A673 (cell line): ENCODE results near the gene FES. TPM values are rescaled to one million over a fixed set of nuclear protein-coding genes. Genes with fewer than 3 reads are reported as not detected.

Experiments
- BruUV-seq: library from RNA; stranded (reverse); fragments of 400-500 nt; replicated peaks from 2 replicates; lab custom pipeline; 2021; lab: Mats Ljungman, UMichigan
- CTCF ChIA-PET: fragments of 300-600 bp; sonication (Branson Sonifier 250); formaldehyde crosslinking; loops from one replicate; lab custom pipeline; 2022; ENCODE audit warnings: antibody characterized with exemption; lab: Charles Lee
- POLR2A ChIA-PET: fragments of 300-600 bp; sonication (Branson Sonifier 250); formaldehyde crosslinking; loops from one replicate; lab custom pipeline; 2022; ENCODE audit warnings: antibody characterized with exemption; ENCODE audit not compliant: low non-redundant PET; lab: Charles Lee
- DNase-seq: peaks from one replicate; pipeline ENCODE4 v3.0.0-alpha.2; 2015; ENCODE audit warnings: low spot score
- H3K27ac ChIP-seq: fragments of 200-600 bp; sonication (generic); 2 replicates; pipeline ENCODE4 v1.5.1; 2016; ENCODE audit warnings: mixed run types, low read depth, mild to moderate bottlenecking, mixed read lengths, antibody characterized with exemption, low read length; ENCODE audit not compliant: poor library complexity, severe bottlenecking
- H3K27me3 ChIP-seq: fragments of 200-600 bp; sonication (generic); replicated peaks from 2 replicates; pipeline ENCODE4 v1.6.1; 2017; ENCODE audit warnings: mixed run types, low read depth, mild to moderate bottlenecking, mixed read lengths, antibody characterized with exemption, low read length; ENCODE audit not compliant: insufficient read depth, poor library complexity
- H3K36me3 ChIP-seq: fragments of 200-600 bp; sonication (generic); 2 replicates; pipeline ENCODE4 v1.6.1; 2016; ENCODE audit warnings: mixed run types, mild to moderate bottlenecking, mixed read lengths, antibody characterized with exemption, low read length; ENCODE audit not compliant: insufficient read depth, poor library complexity, severe bottlenecking
- H3K4me1 ChIP-seq: fragments of 200-600 bp; sonication (generic); 2 replicates; pipeline ENCODE4 v1.6.1; 2017; ENCODE audit warnings: mixed run types, mild to moderate bottlenecking, mixed read lengths, antibody characterized with exemption, low read length; ENCODE audit not compliant: insufficient read depth, poor library complexity, severe bottlenecking
- H3K4me3 ChIP-seq: fragments of 200-600 bp; sonication (generic); 2 replicates; pipeline ENCODE4 v1.5.1; 2016; ENCODE audit warnings: low read depth, mixed run types, mild to moderate bottlenecking, mixed read lengths, low read length; ENCODE audit not compliant: poor library complexity, severe bottlenecking
- H3K9me3 ChIP-seq: fragments of 200-600 bp; sonication (generic); 2 replicates; pipeline ENCODE4 v1.6.1; 2016; ENCODE audit warnings: mixed run types, low read depth, mild to moderate bottlenecking, mixed read lengths, antibody characterized with exemption, low read length; ENCODE audit not compliant: poor library complexity, severe bottlenecking
- EZH2 ChIP-seq: fragments of 200-600 bp; sonication (generic); IDR thresholded peaks from 2 replicates; pipeline ENCODE4 v1.6.1; 2017; ENCODE audit warnings: borderline replicate concordance, low read depth, mild to moderate bottlenecking, mixed read lengths, antibody characterized with exemption, low read length; ENCODE audit not compliant: poor library complexity, severe bottlenecking
- intact Hi-C: fragments of 100-400 bp; cut with micrococcal nuclease; formaldehyde crosslinking; loops from one replicate; pipeline ENCODE4 v1.10.0; 2022; ENCODE audit not compliant: unreplicated experiment
- total RNA-seq: library from RNA; stranded (reverse); gene quantifications from 2 replicates; pipeline ENCODE4 v1.2.3, GENCODE V29; 2021
- TF ChIP-seq, protein P1 (sequence below): fragments of 300-800, 200-600 bp; sonication (generic); conservative IDR thresholded peaks from 2 replicates; pipeline ENCODE4 v1.5.1; 2017; ENCODE audit warnings: low read depth, mild to moderate bottlenecking, antibody characterized with exemption, low read length, moderate library complexity, mixed read lengths

FES gene
- total RNA-seq, 1 experiment from 2014 or later, result 3.8 TPM

DNA sequence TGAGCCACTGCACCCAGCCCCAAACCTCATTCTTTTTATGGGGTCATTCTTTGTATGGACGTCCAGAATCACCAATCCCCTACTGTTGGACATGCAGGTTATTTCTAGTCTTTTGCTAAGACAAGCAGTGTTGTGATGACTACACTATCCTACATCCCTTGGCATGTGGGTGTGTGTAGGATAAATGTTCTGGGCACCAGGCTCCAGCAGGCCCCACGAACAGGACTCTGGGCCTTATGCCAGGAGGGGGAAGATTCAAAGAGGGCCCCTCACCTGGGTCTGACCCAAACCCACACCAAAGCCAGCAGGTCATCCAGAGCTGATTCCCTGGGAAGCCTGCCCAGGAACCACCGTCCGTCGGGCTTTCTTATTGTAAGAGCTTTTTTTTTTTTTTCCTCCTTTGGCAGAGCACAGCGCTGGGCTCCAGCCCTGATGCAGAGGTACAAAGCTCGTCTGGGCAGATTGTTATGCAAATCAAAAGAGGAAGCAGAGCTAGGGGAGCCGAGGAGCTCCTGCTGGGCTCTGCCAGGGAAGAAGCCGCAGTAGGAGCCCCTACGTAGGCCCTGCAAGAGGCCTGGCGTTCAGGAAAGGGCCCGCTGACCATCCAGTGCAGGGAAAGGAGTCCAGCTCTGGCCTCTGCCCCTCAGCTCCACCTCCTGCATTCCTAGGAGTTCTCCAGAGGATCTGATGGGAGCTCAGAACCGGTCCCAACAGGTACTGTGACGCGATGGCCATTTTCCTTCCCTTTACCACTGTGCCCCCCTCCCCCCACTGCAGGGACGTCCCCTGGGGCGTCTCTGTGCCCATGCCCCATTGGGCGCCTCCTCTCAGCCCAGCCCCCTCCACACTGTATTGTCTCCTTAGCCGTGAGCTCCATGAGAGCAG, 44.9 kb upstream of the FES start:
- intact Hi-C loops, result loop anchor here (2.0 kb wide), 1 partner anchor 31 kb away; no protein-coding TSS in a partner anchor
- DNase-seq, result peak; percentile 93
- no peaks in the 10 kb centered on the region for H3K27me3 ChIP-seq
- peaks cover 16% of the 10 kb centered on the region for H3K4me1 ChIP-seq
- no peaks in the 10 kb centered on the region for H3K9me3 ChIP-seq
- H3K4me3 ChIP-seq, result peak overlapping the region; percentile 3
- ChIA-PET POLR2A (interaction anchor here (0.6 kb wide), 2 partner anchors 13 to 64 kb away, joined by 3 to 8 read pairs; partner anchors contain the start of gene MAN2A2), CTCF (interaction anchor here (0.5 to 1.1 kb wide), 3 partner anchors 56 to 163 kb away, joined by 3 to 4 read pairs (median 3); no protein-coding TSS in a partner anchor)
- TF ChIP-seq EZH2, result no peak
- TF ChIP-seq, protein P1, sequence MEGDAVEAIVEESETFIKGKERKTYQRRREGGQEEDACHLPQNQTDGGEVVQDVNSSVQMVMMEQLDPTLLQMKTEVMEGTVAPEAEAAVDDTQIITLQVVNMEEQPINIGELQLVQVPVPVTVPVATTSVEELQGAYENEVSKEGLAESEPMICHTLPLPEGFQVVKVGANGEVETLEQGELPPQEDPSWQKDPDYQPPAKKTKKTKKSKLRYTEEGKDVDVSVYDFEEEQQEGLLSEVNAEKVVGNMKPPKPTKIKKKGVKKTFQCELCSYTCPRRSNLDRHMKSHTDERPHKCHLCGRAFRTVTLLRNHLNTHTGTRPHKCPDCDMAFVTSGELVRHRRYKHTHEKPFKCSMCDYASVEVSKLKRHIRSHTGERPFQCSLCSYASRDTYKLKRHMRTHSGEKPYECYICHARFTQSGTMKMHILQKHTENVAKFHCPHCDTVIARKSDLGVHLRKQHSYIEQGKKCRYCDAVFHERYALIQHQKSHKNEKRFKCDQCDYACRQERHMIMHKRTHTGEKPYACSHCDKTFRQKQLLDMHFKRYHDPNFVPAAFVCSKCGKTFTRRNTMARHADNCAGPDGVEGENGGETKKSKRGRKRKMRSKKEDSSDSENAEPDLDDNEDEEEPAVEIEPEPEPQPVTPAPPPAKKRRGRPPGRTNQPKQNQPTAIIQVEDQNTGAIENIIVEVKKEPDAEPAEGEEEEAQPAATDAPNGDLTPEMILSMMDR, result no peak
- H3K36me3 ChIP-seq, result no peaks in the 10 kb centered on the region
- H3K27ac ChIP-seq, result peak overlapping the region; percentile 51
- no TSS peak for BruUV-seq

DNA sequence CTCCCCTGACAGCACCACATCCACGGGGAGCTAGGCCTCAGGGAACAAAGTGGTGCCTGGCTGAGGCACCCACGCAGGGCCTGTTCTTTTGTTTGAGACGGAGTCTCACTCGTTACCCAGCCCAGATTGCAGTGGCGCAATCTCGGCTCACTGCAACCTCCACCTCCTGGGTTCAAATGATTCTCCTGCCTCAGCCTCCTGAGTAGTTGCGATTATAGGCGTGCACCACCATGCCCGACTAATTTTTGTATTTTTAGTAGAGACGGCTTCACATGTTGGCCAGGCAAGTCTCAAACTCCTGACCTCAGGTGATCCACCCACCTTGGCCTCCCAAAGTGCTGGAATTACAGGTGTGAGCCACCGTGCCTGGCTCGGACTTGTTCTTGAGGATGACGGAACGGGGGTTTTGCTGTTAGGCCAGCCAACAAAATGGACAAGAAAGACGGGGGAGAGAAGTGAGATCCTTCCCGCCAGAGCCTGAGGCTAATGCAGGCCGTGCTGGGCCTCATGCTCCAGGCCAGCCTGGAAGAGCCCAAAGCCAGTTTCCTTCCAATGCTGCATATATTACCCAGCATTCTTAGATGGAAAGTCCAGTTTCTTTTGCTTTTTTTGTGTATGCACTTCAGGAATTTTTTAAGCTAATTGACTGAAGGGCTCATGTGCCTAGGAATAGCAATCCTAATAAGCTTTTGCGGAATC, 44.0 kb upstream of the FES start:
- DNase-seq, result no peak
- TF ChIP-seq EZH2, result no peak
- TF ChIP-seq, protein P1, result no peak

DNA sequence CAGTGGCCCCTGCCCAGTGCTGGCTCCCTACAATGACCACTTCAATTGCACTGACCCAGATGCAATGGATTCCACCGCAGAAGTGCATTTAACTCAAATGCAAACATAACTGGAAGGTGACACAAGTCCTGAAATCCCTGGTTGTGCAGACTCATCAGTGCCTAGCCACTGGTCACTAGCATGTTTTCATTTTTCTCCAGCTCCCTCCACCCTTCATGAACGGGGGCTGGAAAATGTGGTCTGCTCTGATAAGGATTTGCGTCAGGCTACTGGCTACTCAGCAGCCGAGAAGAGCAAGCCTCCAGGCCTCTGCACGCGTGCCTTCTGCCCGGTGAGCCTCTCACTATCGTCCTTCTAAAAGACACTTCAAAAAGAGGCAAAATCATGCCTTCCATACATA, 43.4 kb upstream of the FES start:
- H3K9me3 ChIP-seq, result no peaks in the 10 kb centered on the region
- no peaks in the 10 kb centered on the region for H3K27me3 ChIP-seq
- peaks cover 16% of the 10 kb centered on the region for H3K4me1 ChIP-seq
- no peak for DNase-seq
- ChIA-PET POLR2A (no interaction called here), CTCF (no interaction called here)
- H3K27ac ChIP-seq, result no peak overlapping the region
- BruUV-seq, result no TSS peak
- no peaks in the 10 kb centered on the region for H3K36me3 ChIP-seq
- TF ChIP-seq, protein P1, result no peak
- no peak for TF ChIP-seq EZH2
- intact Hi-C loops, result no loop called here
- no peak overlapping the region for H3K4me3 ChIP-seq

More for the DNA sequence above, 44.0 kb upstream of the FES start:
- intact Hi-C loops, result no loop called here
- Histone ChIP-seq H3K27ac (peak overlapping the region; percentile 51), H3K9me3 (no peaks in the 10 kb centered on the region), H3K27me3 (no peaks in the 10 kb centered on the region), H3K4me3 (peak overlapping the region; percentile 3), H3K36me3 (no peaks in the 10 kb centered on the region), H3K4me1 (peaks cover 16% of the 10 kb centered on the region)
- POLR2A ChIA-PET, result interaction anchor here (0.6 kb wide), 1 partner anchor 626 kb away, joined by 9 read pairs; no protein-coding TSS in a partner anchor
- BruUV-seq, result no TSS peak
- CTCF ChIA-PET, result interaction anchor here (1.1 kb wide), 1 partner anchor 55 kb away, joined by 4 read pairs; no protein-coding TSS in a partner anchor
